HG03520 (cell line): ENCODE measurements around the gene ZNF761.
"Not testable (repeated sequence)": the region's sequence is repeated elsewhere in the genome, so short reads cannot be mapped to it uniquely, and the experiment has no call there.

Experiments used
- ATAC-seq: cut with Tn5 transposase; IDR thresholded peaks from one replicate; pipeline ENCODE4 v1.9.1; 2021; ENCODE audit warnings: mild to moderate bottlenecking, moderate library complexity; ENCODE audit not compliant: unreplicated experiment

The ZNF761 gene

DNA sequence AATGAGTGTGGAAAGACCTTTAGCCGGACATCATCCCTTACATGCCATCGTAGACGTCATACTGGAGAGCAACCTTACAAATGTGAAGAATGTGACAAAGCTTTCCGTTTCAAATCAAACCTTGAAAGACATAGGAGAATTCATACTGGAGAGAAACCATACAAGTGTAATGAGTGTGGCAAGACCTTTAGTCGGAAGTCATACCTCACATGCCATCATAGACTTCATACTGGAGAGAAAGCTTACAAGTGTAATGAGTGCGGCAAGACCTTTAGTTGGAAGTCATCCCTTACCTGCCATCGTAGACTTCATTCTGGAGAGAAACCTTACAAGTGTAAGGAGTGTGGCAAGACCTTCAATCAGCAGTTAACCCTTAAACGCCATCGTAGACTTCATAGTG is 24.0 kb downstream of the ZNF761 start:
- ATAC-seq = no peak

DNA sequence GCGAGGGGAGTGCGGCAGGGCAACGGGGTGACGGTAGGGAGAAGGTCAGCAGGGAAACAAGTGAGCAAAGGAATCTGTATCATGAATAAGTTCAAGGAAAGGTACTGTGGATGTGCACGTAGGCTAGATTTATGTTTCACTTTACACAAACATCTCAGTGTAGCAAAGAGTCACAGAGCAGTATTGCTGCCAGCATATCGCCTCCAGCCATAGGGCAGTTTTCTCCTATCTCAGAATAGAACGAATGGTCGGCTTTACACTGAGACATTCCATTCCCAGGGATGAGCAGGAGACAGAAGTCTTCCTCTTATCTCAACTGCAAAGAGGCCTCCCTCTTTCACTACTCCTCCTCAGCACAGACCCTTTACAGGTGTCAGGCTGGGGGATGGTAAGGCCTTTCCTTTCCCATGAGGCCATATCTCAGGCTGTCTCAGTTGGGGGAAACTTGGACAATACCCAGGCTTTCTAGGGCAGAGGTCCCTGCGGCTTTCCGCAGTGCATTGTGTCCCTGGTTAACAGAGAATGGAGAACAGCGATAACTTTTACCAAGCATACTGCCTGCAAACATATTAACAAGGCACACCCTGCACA is 28.4 kb downstream of the ZNF761 start:
- ATAC-seq = not testable (repeated sequence)

DNA sequence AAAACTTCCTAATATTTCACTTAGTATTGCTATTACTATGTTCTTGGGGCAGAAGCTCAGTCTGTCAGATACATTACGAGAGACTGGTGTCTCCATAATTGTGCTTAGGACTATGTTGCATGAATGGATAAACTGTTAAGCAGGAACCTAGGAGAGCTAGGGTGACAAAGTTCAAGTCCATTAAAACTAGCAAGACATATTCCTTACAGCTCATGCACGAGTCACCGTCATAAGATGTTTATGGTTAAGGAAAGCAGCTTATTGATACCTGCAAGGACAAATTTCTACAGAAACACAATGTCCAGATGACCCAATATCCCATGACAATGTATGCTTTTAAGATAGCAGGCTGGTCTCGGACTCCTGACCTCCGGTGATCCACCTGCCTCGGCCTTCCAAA is 30.1 kb downstream of the ZNF761 start:
- ATAC-seq = no peak

DNA sequence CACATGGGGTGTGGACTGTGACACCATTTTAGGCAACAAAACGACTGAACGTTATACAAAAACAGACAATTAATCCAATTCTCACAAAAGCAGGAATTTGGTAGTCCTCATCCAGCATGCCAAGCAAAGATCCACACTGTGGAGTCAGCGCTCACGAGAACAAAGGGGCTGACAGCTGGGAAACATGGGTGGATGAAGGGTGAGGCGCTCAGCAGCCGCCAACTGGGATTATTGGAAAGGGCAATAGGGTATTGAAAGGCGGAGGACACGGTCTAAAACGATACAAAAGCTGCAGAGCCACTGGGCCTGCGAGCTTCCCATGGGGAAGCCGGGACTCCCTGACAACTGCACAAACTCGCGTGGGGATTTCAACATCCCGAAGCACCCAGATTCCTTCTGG is 31.1 kb downstream of the ZNF761 start:
- ATAC-seq = no peak

DNA sequence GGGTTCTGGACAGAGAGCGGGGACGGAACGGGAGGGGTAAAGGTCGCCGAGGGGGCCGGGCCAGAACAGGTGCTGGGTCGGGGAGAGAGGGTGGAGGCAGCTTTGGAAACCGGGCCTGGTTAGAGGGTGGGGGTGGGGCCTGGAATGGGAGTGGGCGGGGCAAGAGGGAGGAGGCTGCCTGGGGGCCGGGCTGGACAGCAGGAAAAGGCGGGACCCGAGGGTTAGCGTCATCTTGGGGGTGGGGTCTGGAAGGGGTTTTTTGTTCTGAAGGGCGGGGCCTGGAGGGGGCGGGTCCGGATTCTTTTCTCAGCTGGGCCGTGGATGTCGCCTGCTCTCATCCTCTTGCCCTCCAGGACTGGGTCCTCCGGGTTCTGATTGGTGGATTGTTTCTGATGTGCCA is 31.5 kb downstream of the ZNF761 start:
- ATAC-seq = no peak

DNA sequence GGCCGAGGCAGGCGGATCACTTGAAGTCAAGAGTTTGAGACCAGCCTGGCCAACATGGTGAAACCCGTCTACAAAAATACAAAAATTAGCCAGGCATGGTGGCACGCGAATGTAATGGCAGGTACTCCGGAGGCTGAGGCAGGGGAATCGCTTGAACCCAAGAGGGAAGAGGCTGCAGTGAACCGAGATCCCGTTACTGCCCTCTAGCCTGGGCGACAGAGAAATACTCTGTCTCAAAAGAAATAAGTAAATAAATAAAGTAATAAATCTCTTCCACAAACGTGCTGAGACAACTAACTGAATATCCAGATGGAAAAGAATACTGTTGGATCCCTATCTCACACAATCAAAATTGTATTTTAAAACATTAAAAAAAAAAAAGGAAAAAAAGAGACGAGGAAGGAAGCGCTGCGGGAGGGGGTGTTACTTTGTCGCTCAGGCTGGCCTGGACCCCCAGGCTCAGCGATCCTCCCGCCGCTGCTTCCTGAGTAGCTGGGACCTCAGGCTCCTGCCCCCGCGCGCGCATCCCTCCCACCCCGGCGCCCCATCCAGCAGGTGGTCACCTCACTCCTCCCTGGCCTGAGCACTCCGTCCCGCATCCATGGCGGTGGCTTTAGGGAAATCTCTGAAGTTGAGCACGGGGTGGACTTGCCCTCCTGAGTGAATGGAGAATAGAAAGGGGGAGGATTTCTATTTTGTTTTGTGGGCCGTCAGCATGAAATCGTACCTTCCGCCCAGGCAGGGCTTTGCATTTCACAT is 35.1 kb downstream of the ZNF761 start:
- ATAC-seq = peak; percentile 17

- ATAC-seq = peak; percentile 78
These were observed 35.9 kb downstream of the ZNF761 start, which contains the start of gene ZNF813 for GRCh38 chr19:53467485-53468262. Gene ZNF813, plus strand, starts transcription at chr19:53467733. Its CDS starts 16,090 bp downstream, at chr19:53483823.

GRCh38 chr19:53468628-53469027 is 36.8 kb downstream of the ZNF761 start:
- not testable (repeated sequence) for ATAC-seq

DNA sequence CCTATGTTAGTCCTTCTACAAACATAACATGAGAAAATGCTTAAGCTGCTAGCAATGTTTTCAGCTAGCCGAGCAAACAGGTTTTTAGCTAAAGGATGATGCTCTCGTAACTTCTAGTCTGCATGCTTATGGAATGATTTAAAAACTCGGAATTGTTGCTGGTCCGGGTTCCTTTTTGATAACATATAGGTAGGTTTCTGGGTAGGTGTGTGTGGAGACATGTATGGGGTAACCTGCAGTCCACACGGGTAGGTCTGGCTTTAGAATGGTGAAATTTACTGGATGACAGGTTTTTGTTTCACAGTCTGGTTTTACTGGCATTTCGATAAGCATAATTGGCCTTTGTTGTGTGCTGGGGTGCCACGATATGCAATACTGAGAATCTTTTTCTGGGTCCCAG is 40.1 kb downstream of the ZNF761 start:
- no peak for ATAC-seq

DNA sequence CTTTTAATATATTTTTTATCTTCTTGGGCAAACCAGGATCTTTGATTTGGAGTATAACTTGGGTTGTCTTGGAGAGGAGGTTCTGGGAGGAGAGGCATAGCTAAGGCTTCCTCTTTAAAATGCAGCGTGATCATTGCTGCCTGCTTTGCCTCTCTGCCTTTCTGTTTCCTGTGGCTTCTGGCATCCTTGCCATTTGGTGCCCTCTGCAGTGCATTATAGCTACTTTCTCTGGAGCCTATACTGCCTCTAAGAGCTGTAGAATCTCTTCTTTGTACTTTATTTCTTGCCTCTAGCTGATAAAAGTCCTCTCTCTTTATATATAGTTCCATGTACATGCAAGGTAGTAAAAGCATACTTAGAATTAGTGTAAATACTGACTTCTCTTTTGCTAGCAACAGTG is 43.0 kb downstream of the ZNF761 start:
- ATAC-seq = not testable (repeated sequence)

DNA sequence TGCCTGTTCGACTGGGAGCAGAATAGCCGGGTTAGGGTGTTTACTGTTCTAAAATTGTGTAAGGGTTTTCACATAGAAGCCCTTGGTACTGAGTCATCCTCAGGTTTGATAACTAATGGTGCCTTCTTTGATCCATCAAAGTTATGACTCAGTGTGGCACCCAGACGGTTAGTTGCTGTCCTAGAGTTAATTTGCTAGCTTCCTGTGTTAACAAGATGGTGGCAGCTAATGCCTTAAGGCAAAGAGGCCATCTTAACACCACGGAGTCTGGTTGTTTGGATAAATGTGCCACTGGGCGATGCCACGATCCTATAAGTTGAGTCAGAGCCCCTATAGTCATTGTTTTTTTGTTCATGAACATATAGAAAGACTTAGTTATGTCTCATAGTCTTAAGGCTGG is 43.7 kb downstream of the ZNF761 start:
- not testable (repeated sequence) for ATAC-seq

DNA sequence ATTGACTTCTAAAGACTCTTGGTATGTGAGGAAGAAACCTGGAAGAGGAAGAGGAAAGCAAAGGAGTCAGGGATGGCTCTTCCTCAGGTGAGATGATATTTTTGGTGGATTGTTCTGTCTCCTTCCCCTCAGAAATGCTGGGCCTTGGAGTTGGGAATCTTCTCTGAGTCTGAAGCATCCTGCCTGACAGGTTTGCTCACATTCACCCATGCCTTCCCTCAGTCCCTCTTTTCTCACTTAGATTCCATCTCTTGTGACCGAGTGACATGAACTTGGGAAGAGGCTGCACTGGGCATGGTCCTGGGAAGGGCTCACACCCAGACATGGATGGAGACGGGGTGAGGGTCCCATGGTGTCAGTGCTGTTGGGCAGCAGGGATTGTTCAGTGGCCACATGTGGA is 52.0 kb downstream of the ZNF761 start:
- ATAC-seq = not testable (repeated sequence)

DNA sequence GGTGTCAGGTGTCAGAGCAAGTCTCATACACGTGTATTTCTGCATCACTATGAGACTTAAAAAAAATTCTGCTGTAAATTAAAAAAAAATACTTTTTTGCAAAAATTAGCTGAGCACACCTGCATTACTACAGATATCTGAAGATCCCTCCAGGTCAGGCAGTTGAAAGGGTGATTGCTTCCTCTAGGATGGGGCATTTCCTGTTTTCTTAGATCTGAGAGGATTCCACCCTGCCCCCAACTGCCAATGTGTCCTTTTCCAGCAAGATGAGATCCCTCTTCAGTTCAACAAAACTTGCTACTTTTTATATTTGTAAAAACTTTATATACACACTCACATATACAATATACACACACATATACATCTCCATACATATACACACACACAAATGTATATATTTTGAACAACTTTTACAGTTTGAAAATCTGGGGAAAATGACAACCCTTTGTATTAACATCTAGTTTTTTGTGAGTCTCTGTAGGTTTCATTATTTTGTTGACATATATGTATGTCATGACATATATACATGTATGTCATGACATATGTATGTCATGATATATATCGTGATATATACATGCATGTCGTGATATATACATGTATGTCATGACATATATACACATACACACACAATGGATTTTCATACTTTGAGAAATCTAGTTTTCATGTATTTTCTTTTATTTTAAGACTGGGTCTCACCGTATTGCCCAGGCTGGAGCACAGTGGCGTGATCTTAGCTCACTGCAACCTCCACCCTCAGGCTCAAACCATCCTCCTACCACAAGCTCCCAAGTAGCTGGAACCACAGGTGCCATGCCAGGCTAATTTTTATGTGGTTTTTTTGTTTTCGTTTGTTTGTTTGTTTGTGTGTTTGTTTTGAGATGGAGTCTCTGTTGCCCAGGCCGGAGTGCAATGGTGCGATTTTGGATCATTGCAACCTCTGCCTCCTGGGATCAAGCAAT is 53.5 kb downstream of the ZNF761 start:
- ATAC-seq = no peak

GRCh38 chr19:53492153-53492552 is 60.4 kb downstream of the ZNF761 start:
- no peak for ATAC-seq

- ATAC-seq = not testable (repeated sequence)
These were observed 65.7 kb downstream of the ZNF761 start for GRCh38 chr19:53497311-53498023.

- not testable (repeated sequence) for ATAC-seq
These were observed 66.2 kb downstream of the ZNF761 start for GRCh38 chr19:53498024-53498395.

DNA sequence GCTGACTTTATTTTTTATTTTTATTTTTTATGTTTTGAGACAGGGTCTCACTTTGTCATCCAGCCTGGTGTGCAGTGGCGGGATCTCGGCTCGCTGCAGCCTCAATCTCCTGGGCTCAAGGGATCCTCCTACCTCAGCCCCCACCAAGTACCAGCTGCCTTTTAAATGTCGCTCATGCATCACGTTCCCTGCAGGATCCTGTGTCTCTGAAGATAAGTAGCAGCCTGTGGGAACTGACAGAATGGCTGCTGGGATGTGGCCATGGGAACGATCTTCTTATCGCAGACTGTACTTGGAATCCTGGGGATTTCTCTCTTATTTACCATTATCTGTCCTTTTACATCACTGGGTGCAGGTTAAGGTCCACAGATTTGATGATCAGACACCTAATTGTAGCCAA is 71.4 kb downstream of the ZNF761 start:
- ATAC-seq = not testable (repeated sequence)

- ATAC-seq = not testable (repeated sequence)
These were observed 72.0 kb downstream of the ZNF761 start for GRCh38 chr19:53503671-53504364.

DNA sequence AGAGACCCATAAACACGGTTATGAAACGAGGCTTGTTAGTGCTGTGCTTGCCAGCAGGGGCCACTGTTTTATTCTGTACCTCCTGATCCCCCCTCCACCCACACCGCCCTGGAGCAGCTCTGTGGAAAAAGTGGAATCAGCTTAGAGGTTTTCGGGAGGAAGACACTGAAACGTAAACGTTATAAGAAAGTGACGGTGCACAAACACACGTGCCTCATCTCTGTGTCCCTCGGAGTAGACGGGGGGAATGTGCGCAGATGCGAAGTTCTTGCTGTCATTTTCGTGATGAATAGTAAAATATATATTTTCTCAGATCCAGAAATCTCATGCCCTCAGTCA is 72.5 kb downstream of the ZNF761 start:
- not testable (repeated sequence) for ATAC-seq
